Uterus (tissue), 2 donors: ENCODE results near the gene TEX2.

Source experiments
- POLR2A ChIP-seq, 2 donors: fragments of 450-650 bp; IDR thresholded peaks; one replicate each; pipeline ENCODE4 v1.6.1; 2016; ENCODE audit warnings: antibody characterized with exemption in 2 of 2, mild to moderate bottlenecking in 1 of 2, moderate library complexity in 1 of 2
- TF ChIP-seq, protein P1 (sequence below), 4 experiments: fragments of 200-600 bp in 2 of 4; fragments of 450-650 bp in 2 of 4; sonication (generic) in 2 of 4; IDR thresholded peaks; one replicate each; pipeline ENCODE4 v1.5.1; 2016 to 2019; ENCODE audit warnings: antibody characterized with exemption in 4 of 4, mild to moderate bottlenecking in 2 of 4, moderate library complexity in 1 of 4

- TF ChIP-seq, protein P1, sequence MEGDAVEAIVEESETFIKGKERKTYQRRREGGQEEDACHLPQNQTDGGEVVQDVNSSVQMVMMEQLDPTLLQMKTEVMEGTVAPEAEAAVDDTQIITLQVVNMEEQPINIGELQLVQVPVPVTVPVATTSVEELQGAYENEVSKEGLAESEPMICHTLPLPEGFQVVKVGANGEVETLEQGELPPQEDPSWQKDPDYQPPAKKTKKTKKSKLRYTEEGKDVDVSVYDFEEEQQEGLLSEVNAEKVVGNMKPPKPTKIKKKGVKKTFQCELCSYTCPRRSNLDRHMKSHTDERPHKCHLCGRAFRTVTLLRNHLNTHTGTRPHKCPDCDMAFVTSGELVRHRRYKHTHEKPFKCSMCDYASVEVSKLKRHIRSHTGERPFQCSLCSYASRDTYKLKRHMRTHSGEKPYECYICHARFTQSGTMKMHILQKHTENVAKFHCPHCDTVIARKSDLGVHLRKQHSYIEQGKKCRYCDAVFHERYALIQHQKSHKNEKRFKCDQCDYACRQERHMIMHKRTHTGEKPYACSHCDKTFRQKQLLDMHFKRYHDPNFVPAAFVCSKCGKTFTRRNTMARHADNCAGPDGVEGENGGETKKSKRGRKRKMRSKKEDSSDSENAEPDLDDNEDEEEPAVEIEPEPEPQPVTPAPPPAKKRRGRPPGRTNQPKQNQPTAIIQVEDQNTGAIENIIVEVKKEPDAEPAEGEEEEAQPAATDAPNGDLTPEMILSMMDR (IDR thresholded peaks at IDR 0.05): no peak
- no peak for TF ChIP-seq POLR2A (IDR thresholded peaks at IDR 0.05)
Observed at GRCh38 chr17:64217249-64217691, 45.8 kb downstream of the TEX2 start.
